HG03108 (cell line): ENCODE results near the gene ZNF500.
"Not testable (repeated sequence)": the region's sequence is repeated elsewhere in the genome, so short reads cannot be mapped to it uniquely, and the experiment has no call there.

Experiments used
- ATAC-seq: cut with Tn5 transposase; IDR thresholded peaks from one replicate; pipeline ENCODE4 v1.9.1; 2021; ENCODE audit warnings: moderate library complexity; ENCODE audit not compliant: unreplicated experiment

Gene ZNF500

GRCh38 chr16:4796982-4797804 lies 30.2 kb upstream of the ZNF500 start:
- no peak for ATAC-seq

DNA sequence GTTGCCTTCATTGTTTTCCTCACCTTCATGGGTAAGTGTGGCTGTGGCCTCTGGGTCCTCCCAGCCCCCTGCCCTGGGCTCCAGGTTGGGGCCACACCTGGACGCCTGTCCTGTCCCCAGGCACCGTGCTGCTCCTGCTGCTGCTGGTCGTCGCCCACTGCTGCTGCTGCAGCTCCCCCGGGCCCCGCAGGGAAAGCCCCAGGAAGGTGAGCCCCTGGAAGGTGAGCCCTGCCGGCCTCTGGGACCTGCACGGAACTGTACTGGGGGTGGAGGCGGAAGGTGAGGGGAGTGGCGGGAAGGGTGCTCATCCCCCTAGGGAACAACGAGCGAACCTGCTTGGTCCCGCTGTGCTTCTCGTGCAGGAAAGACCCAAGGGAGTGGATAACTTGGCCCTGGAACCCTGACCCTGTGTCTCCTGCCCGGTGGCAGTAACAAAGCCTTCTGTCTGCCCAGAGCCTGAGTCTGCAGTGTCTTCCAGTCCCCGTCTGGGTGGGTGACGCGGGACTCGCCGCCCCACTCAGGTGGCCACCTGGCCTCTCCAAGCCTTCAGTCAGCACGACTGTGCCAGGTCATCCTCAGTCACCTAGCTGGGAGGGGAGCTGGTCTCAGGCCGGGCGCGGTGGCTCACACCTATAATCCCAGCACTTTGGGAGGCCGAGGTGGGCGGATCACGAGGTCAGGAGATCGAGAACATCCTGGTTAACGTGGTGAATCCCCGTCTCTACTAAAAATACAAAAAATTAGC lies 29.0 kb upstream of the ZNF500 start:
- no peak for ATAC-seq

DNA sequence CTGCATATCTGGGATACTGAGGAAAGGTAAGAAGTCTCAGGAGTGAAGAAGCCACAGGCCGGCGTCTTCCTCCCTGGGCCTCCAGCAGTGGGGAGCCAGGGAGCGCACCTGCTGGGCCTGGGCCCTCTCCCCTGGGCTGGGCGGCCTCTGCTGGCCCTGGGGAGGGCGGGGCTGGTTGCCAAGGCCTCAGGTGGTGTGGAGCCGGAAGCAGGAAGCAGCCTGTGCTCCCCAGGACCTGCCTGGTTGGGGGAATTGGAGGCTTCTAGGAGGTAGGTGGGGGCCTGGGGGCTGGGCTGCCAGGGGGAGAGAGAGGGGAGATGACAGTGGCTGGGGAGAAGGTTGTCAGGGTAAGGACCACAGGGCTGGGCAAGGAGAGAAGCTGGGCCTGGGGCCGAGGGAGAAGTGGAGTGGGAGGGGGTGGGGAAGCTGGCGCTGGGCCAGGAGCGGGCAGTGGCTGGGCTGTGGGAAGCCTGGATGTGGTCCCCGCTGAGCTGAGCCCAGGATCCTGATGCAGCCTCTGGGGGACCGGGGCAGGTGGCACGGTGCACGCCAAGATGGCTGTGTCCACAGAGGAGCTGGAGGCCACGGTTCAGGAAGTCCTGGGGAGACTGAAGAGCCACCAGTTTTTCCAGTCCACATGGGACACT lies 28.3 kb upstream of the ZNF500 start, which contains the start of gene SMIM22:
Gene SMIM22, plus strand, starts transcription at position 189 of the 647 bp plus-strand sequence. Its CDS starts 366 bp downstream, at position 555.
- no peak for ATAC-seq

GRCh38 chr16:4792951-4793513 lies 26.1 kb upstream of the ZNF500 start:
- ATAC-seq = no peak

DNA sequence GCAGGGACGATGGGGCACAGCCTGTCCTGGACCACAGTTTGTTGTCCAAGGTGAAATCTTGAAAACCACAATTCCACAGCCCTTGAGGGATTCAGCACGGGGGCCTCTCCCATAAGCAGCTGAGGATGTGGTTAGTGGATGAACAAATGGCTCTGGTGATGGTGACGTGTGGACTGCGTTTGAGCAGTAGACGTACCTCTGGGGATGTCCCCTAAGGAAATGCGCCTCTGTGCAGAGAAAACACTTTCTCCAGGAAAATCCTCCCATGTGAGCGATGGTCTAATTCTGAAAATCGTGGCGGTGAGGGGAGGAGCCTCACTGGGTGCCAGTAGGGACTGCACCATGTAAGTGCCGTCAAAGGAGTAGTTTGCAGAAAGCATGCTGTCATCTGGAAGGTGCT lies 23.9 kb upstream of the ZNF500 start:
- ATAC-seq = no peak

- ATAC-seq = no peak
These were observed 23.3 kb upstream of the ZNF500 start for GRCh38 chr16:4790261-4790660.

- ATAC-seq = no peak
These were observed 21.9 kb upstream of the ZNF500 start for GRCh38 chr16:4788910-4789309.

DNA sequence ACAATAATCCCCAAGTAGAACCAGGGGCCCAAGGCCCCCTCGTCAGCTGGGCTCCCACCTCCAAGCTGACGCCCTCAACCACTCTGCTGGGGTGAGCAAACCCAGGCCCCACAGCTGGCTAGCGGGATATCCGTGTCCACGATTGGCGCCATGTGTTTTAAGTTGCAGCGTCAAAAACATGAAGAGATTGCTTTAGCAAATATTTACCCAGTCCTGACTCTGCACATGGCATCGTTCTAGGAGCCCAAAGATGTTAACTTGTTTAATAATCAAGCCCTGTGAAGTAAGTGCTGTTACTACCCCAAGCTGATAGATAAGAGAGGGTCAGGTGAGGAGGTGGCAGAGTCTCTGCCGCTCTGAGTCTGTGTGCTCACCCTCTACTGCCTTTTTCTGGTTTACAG lies 21.5 kb upstream of the ZNF500 start:
- no peak for ATAC-seq

- ATAC-seq = no peak
These were observed 20.9 kb upstream of the ZNF500 start, which contains the start of gene SEPTIN12 for GRCh38 chr16:4787627-4788482. TSS of gene SEPTIN12 (minus strand) at chr16:4788345. CDS start at chr16:4787645, 700 bp downstream.

DNA sequence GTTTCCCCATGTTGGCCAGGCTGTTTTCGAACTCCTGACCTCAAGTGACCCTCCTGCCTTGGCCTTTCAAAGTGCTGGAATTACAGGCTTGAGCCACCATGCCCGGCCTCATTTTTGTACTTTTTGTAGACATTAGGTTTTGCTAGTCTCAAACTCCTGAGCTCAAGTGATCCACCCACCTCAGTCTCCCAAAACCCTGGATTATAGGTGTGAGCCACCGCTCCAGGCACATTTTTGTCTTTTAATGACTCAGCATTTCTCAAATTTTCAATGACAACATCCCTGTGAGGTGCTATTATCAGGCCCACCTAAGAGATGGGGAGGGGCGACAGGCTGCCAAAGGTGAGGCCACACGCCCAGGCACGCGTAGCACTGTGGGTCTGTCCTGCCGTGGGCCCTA lies 20.1 kb upstream of the ZNF500 start:
- ATAC-seq = no peak

- no peak for ATAC-seq
These were observed 18.9 kb upstream of the ZNF500 start for GRCh38 chr16:4785758-4786433.

GRCh38 chr16:4784444-4784987 lies 17.6 kb upstream of the ZNF500 start:
- not testable (repeated sequence) for ATAC-seq

DNA sequence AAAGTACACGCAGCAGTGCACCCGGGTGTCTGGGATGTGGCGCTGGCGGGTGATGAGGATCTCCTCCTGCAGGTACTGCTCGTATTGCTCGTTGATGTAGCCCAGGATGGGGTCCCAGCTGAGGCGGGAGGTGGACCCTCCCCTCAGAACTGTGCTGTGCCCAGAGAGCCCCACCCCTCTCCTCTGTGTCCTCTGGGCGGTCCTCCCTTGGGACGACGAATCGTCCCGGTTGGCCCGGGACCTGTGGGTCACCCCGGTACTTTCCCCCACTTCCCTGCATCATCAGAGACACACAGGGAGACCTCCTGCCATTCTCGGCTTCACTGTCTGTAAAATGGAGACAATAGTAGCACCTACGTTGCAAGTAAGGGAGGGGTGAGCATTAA lies 17.0 kb upstream of the ZNF500 start:
- no peak for ATAC-seq

DNA sequence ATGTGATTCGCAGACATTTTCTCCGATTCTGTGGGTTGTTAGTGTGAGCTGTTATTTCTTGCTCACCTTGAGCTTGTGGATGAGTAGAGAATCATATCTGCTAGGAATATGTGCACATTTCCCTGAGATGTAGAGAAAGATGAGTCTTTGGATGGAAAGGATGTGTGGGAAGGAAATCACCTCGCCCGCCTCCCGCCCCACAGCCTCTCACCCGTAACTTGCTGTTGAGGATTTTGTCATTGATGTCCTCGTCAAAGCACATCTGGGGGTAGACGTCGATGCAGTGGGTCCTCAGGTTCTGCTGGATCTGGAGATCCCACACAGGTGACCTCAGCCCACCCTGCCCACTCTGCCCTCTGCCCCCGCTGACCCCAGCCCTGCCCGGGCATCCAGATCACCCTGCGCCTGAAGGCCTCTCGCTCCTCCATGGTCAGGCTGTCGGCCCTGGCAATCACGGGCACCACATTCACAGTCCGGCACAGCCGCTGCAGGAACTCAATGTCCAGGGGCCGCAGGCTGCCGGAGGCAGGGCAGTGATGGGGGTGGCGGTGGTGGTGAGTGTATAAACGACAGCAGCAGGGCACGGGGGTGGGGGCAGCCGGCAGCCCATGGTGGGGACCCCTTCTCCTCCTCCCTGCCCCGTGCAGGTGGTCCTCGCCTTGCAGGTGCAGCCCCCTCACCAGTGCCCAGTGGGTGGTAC lies 16.4 kb upstream of the ZNF500 start:
- no peak for ATAC-seq

GRCh38 chr16:4780235-4780634 lies 13.3 kb upstream of the ZNF500 start:
- ATAC-seq = no peak

- no peak for ATAC-seq
These were observed 11.1 kb upstream of the ZNF500 start for GRCh38 chr16:4778050-4778392.

DNA sequence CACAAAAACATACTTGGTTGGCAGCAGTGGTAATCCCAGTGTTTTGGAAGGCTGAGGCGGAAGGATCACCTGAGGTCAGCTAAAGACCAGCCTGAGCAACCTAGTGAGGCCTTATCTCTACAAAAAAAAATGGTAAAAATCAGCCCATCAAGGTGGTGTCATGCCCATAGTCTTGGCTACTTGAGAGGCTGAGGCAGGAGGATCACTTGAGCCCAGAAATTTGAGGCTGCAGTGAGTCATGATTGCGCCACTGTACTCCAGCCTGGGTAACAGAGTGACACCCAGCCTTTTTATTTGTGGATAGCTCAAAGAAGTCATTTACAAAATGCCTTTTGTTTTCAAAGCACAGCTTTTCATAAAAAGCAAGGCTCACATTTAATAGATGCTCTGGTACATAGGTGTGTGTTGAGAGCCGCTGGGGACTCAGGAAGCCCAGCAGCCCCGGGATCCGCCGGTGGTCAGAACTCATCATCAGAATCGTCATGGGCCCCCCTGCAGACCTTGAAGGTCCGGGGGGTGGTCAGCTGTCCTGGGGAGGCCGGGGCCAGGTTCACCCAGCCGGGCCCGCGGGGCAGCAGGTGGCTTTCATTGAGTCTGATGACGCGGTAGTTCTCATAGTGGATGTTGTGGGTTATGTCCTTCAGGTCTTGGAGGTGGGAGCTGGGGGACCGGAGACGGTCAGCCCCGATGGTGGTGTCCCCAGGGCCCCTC lies 10.5 kb upstream of the ZNF500 start:
- no peak for ATAC-seq

- no peak for ATAC-seq
These were observed 9.3 kb upstream of the ZNF500 start for GRCh38 chr16:4776141-4776705.
